AG04449 (cell line): ENCODE results near the gene ICAM4.

Experiments
- CTCF ChIA-PET: fragments of 350-600 bp; formaldehyde crosslinking; extraction: SDS; loops from one replicate; lab custom pipeline; 2021; ENCODE audit warnings: antibody characterized with exemption; lab: Yijun Ruan, JAX
- POLR2A ChIA-PET: fragments of 400-600, 350-600 bp; formaldehyde crosslinking; extraction: SDS; loops from one replicate; lab custom pipeline; 2020; ENCODE audit warnings: antibody characterized with exemption, inconsistent platforms; lab: Yijun Ruan, JAX
- DNase-seq: peaks from one replicate; pipeline ENCODE4 v3.0.0-alpha.2; 2010; ENCODE audit warnings: low read depth, low spot score
- H3K4me3 ChIP-seq: 2 replicates; pipeline ENCODE4 v1.5.1; 2011; ENCODE audit warnings: low read depth, mild to moderate bottlenecking, control low read depth, low read length
- TF ChIP-seq, protein P1 (sequence below): IDR thresholded peaks from one replicate; pipeline ENCODE4 v1.5.1; 2011; ENCODE audit warnings: mild to moderate bottlenecking, moderate library complexity, low read length, control low read depth, inconsistent platforms; ENCODE audit not compliant: insufficient read depth; ENCODE audit errors: missing control alignments

The ICAM4 gene

GRCh38 chr19:10320602-10321416 is 34.1 kb downstream of the ICAM4 start:
- ChIA-PET POLR2A (interaction anchor here (0.6 kb wide), 1 partner anchor 15 kb away, joined by 3 read pairs; no protein-coding TSS in a partner anchor), CTCF (interaction anchor here (0.7 to 1.4 kb wide), 4 partner anchors 8 to 69 kb away, joined by 3 read pairs; no protein-coding TSS in a partner anchor)
- no peak for DNase-seq
- TF ChIP-seq, protein P1, sequence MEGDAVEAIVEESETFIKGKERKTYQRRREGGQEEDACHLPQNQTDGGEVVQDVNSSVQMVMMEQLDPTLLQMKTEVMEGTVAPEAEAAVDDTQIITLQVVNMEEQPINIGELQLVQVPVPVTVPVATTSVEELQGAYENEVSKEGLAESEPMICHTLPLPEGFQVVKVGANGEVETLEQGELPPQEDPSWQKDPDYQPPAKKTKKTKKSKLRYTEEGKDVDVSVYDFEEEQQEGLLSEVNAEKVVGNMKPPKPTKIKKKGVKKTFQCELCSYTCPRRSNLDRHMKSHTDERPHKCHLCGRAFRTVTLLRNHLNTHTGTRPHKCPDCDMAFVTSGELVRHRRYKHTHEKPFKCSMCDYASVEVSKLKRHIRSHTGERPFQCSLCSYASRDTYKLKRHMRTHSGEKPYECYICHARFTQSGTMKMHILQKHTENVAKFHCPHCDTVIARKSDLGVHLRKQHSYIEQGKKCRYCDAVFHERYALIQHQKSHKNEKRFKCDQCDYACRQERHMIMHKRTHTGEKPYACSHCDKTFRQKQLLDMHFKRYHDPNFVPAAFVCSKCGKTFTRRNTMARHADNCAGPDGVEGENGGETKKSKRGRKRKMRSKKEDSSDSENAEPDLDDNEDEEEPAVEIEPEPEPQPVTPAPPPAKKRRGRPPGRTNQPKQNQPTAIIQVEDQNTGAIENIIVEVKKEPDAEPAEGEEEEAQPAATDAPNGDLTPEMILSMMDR = no peak
- no peak overlapping the region for H3K4me3 ChIP-seq

DNA sequence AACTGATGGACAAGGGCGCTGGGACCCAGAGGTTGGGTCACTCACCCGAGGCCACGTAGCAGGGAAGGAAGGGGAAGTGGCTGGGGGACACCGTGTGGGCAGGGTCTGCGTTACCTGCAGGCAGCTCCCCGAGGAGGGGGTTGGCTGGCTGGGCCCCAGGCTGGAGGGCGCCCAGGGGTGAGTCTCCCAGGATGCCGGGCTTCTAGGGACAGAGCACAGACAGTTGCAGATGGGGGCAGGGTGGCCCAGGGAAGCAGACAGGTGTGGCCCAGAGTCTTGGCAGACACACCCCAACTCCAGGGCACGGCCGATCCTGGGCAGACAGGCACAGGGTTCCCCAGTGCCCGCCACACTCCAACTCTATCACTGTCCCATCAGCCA is 34.7 kb downstream of the ICAM4 start:
- H3K4me3 ChIP-seq = no peak overlapping the region
- ChIA-PET CTCF (interaction anchor here (0.8 to 1.4 kb wide), 3 partner anchors 9 to 68 kb away, joined by 3 read pairs; no protein-coding TSS in a partner anchor), POLR2A (no interaction called here)
- TF ChIP-seq, protein P1 = no peak
- DNase-seq = no peak

- ChIA-PET POLR2A (no interaction called here), CTCF (interaction anchor here (0.7 to 1.4 kb wide), 2 partner anchors 9 to 61 kb away, joined by 3 read pairs; no protein-coding TSS in a partner anchor)
- TF ChIP-seq, protein P1 = no peak
- no peak overlapping the region for H3K4me3 ChIP-seq
- no peak for DNase-seq
Observed at GRCh38 chr19:10321874-10322835, 35.4 kb downstream of the ICAM4 start.

GRCh38 chr19:10325732-10326131 is 39.0 kb downstream of the ICAM4 start:
- H3K4me3 ChIP-seq = no peak overlapping the region
- ChIA-PET POLR2A (no interaction called here), CTCF (interaction anchor here (0.7 to 1.6 kb wide), 4 partner anchors 9 to 67 kb away, joined by 3 to 4 read pairs (median 4); no protein-coding TSS in a partner anchor)
- no peak for DNase-seq
- TF ChIP-seq, protein P1 = no peak

- CTCF ChIA-PET = interaction anchor here (1.7 kb wide), 1 partner anchor 61 kb away, joined by 5 read pairs; no protein-coding TSS in a partner anchor
- POLR2A ChIA-PET = interaction anchor here (0.8 kb wide), 1 partner anchor 17 kb away, joined by 3 read pairs; no protein-coding TSS in a partner anchor
- DNase-seq = no peak
- TF ChIP-seq, protein P1 = no peak
- no peak overlapping the region for H3K4me3 ChIP-seq
Observed at GRCh38 chr19:10327793-10328192, 41.0 kb downstream of the ICAM4 start.
